OCI-LY3 (cell line): ENCODE data around the gene ANKDD1A.

Experiments
- H2AFZ ChIP-seq: fragments of 200-600, 300-600 bp; shearing (Covaris generic); 2 replicates; pipeline ENCODE4 v1.6.0; 2014; ENCODE audit warnings: antibody characterized with exemption, low read depth, low read length
- H3K27ac ChIP-seq: fragments of 200-600, 300-600 bp; sonication (generic); 2 replicates; pipeline ENCODE4 v1.5.1; 2014; ENCODE audit warnings: mild to moderate bottlenecking, low read length, moderate library complexity, mixed read lengths
- H3K27me3 ChIP-seq: fragments of 200-600, 300-600 bp; sonication (generic); 2 replicates; pipeline ENCODE4 v1.6.1; 2014; ENCODE audit warnings: low read depth, low read length, mixed read lengths
- H3K36me3 ChIP-seq: fragments of 200-600, 300-600 bp; sonication (generic); replicated peaks from 2 replicates; pipeline ENCODE3; 2014; ENCODE audit warnings: low read depth, low read length, mixed read lengths
- H3K4me1 ChIP-seq: fragments of 300-600, 200-600 bp; sonication (generic); 2 replicates; pipeline ENCODE4 v1.6.1; 2014; ENCODE audit warnings: low read length, mixed read lengths
- H3K4me2 ChIP-seq: fragments of 200-600, 300-600 bp; sonication (generic); 2 replicates; pipeline ENCODE4 v1.6.1; 2014; ENCODE audit warnings: low read length, mixed read lengths
- H3K4me3 ChIP-seq: fragments of 300-600, 200-600 bp; sonication (generic); 2 replicates; pipeline ENCODE4 v1.5.1; 2014; ENCODE audit warnings: antibody characterized with exemption, mild to moderate bottlenecking, low read length, moderate library complexity
- H3K79me2 ChIP-seq: fragments of 300-600, 200-600 bp; shearing (Covaris generic); 2 replicates; pipeline ENCODE4 v1.6.1; 2014; ENCODE audit warnings: mild to moderate bottlenecking, low read length, mixed read lengths
- H3K9ac ChIP-seq: fragments of 300-600, 200-600 bp; shearing (Covaris generic); 2 replicates; pipeline ENCODE4 v1.6.0; 2014; ENCODE audit warnings: mild to moderate bottlenecking, low read length, moderate library complexity
- H3K9me3 ChIP-seq: fragments of 200-600, 300-600 bp; shearing (Covaris generic); 2 replicates; pipeline ENCODE4 v1.6.1; 2014; ENCODE audit warnings: low read length, mixed read lengths; ENCODE audit not compliant: insufficient read depth
- H4K20me1 ChIP-seq: fragments of 200-600, 300-600 bp; sonication (generic); 2 replicates; pipeline ENCODE4 v1.6.1; 2016; ENCODE audit warnings: low read length, mixed read lengths; ENCODE audit not compliant: insufficient read depth
- EZH2phosphoT487 ChIP-seq: fragments of 200-600 bp; shearing (Covaris generic); IDR thresholded peaks from 2 replicates; pipeline ENCODE4 v1.6.1; 2018; ENCODE audit warnings: antibody characterized with exemption, mixed run types, low read depth
- TF ChIP-seq, protein P1 (sequence below): fragments of 200-600, 300-600 bp; sonication (generic); IDR thresholded peaks from 2 replicates; pipeline ENCODE4 v1.5.1; 2014; ENCODE audit warnings: antibody characterized with exemption, low read length, low read depth

Gene ANKDD1A

DNA sequence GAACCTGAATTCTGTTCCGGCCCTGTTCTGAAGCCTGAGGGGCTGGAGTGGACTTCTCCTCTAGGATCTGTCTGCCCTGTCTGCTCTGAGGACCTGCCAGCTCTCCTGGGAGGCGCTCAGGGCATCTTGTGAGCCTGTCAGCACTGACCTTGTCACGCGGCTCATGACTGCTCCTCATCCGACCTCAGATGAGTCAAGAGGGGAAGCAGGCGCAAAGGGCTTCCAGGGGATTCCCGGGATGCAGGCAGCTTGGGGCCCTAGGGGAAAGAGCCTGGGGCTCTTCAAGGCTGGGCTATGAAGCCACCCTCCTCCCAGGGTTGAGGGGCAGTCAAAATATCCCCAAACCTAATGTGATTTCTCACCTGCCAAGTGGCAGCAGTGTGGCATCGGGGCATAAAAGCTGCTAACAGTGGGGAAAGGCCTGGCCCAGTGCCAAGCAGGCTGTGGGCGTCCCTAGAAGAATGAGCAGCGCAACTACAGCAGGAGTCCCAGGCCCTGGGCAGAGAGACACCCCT, 27.6 kb upstream of the ANKDD1A start:
- peaks cover 29% of the 10 kb centered on the region for H3K4me1 ChIP-seq
- no peaks in the 10 kb centered on the region for H4K20me1 ChIP-seq
- H3K79me2 ChIP-seq, result no peaks in the 10 kb centered on the region
- H3K4me2 ChIP-seq, result peak overlapping the region; percentile 43
- H3K4me3 ChIP-seq, result peak overlapping the region; percentile 6; the same call in 1 of the 2 replicates
- peak overlapping the region; percentile 34; the same call in 1 of the 2 replicates for H3K9ac ChIP-seq
- no peaks in the 10 kb centered on the region for H3K9me3 ChIP-seq
- TF ChIP-seq, protein P1, sequence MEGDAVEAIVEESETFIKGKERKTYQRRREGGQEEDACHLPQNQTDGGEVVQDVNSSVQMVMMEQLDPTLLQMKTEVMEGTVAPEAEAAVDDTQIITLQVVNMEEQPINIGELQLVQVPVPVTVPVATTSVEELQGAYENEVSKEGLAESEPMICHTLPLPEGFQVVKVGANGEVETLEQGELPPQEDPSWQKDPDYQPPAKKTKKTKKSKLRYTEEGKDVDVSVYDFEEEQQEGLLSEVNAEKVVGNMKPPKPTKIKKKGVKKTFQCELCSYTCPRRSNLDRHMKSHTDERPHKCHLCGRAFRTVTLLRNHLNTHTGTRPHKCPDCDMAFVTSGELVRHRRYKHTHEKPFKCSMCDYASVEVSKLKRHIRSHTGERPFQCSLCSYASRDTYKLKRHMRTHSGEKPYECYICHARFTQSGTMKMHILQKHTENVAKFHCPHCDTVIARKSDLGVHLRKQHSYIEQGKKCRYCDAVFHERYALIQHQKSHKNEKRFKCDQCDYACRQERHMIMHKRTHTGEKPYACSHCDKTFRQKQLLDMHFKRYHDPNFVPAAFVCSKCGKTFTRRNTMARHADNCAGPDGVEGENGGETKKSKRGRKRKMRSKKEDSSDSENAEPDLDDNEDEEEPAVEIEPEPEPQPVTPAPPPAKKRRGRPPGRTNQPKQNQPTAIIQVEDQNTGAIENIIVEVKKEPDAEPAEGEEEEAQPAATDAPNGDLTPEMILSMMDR, result no peak
- no peak for TF ChIP-seq EZH2phosphoT487
- H2AFZ ChIP-seq, result no peak overlapping the region
- H3K27me3 ChIP-seq, result no peaks in the 10 kb centered on the region
- H3K27ac ChIP-seq, result peak overlapping the region; percentile 51
- no peaks in the 10 kb centered on the region for H3K36me3 ChIP-seq

DNA sequence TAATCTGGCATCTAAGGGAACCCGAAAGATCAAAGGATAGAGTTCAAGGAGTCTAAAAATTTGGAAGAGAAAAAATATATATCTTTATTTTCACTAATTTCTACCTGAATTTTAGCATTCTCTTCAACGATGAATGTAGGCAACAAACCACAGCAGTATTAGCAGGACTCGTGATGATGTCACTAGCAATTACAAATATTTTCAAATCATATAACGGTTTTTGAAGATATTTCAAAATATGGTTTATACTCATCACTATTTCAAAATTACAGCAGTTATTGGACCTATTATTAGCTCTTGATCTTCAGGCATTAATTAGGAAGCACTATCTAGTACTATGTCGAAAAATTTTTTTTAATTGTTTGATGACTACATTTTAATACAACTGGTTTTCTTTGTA, 27.0 kb upstream of the ANKDD1A start:
- Histone ChIP-seq H4K20me1 (no peaks in the 10 kb centered on the region), H3K27me3 (no peaks in the 10 kb centered on the region), H3K79me2 (no peaks in the 10 kb centered on the region), H3K27ac (no peak overlapping the region), H3K4me3 (no peak overlapping the region), H3K4me2 (no peak overlapping the region), H3K9ac (no peak overlapping the region), H2AFZ (no peak overlapping the region), H3K36me3 (no peaks in the 10 kb centered on the region), H3K4me1 (peaks cover 29% of the 10 kb centered on the region), H3K9me3 (no peaks in the 10 kb centered on the region)
- no peak for TF ChIP-seq EZH2phosphoT487
- TF ChIP-seq, protein P1, result no peak

DNA sequence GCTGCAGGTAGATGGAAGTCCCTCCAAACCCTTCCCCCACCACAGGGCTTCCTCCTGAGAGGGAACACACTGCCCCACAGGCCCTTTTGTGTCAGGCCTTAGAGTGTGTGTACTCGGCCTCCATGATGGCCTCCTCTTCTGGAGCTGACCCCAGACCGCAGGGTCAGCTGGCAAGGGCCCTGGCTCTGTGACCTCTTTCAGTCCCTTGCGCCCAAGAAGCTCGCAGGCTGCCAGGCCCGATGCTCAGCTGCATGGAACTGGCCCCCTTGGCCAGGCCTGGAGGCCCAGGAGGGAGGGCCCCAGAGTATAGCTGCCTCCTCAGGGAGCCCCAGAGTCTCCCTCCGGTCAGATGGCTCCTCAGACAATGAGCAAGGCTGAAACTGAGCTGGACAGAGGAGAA, 23.4 kb upstream of the ANKDD1A start:
- Histone ChIP-seq H3K9ac (no peak overlapping the region), H3K27ac (no peak overlapping the region), H2AFZ (no peak overlapping the region), H3K9me3 (no peaks in the 10 kb centered on the region), H3K27me3 (no peaks in the 10 kb centered on the region), H3K4me1 (peaks cover 42% of the 10 kb centered on the region), H3K79me2 (no peaks in the 10 kb centered on the region), H3K36me3 (no peaks in the 10 kb centered on the region), H3K4me2 (no peak overlapping the region), H4K20me1 (no peaks in the 10 kb centered on the region), H3K4me3 (no peak overlapping the region)
- TF ChIP-seq EZH2phosphoT487, result no peak
- TF ChIP-seq, protein P1, result no peak

DNA sequence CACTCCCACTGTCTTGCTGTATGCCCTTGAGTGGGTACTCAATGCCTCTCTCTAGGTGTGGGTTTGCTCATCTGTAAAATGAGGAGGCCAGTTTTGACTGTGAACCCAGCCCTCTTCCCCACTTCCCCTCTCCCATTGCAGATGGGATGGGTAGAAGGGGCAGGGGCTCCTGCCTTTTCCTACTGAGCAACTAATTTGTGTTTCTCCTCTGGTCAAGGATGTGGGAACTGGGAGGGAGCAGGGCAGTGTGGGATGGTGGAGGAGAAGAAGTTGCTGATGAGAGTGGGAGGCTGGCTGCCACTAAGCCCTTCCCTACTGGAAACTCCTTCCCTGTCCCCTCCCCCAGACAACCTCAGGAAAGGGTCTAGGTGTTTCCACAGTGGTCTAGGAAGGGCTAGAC, 20.1 kb upstream of the ANKDD1A start:
- no peak overlapping the region for H2AFZ ChIP-seq
- no peaks in the 10 kb centered on the region for H3K27me3 ChIP-seq
- TF ChIP-seq, protein P1, result no peak
- no peak for TF ChIP-seq EZH2phosphoT487
- H3K4me1 ChIP-seq, result peaks cover 54% of the 10 kb centered on the region
- H3K4me2 ChIP-seq, result peak overlapping the region; percentile 99
- H3K9me3 ChIP-seq, result no peaks in the 10 kb centered on the region
- H3K4me3 ChIP-seq, result peak overlapping the region; percentile 84
- H3K36me3 ChIP-seq, result no peaks in the 10 kb centered on the region
- H3K27ac ChIP-seq, result peak overlapping the region; percentile 99
- no peaks in the 10 kb centered on the region for H4K20me1 ChIP-seq
- no peaks in the 10 kb centered on the region for H3K79me2 ChIP-seq
- H3K9ac ChIP-seq, result peak overlapping the region; percentile 63
